Measurements from ENCODE around the gene PRPF40B. TPM values are rescaled to one million over a fixed set of nuclear protein-coding genes. Genes with fewer than 3 reads are reported as not detected.

The PRPF40B gene
- total and polyA plus RNA-seq, 2 of the 13 experiments (the other 11 are each of a cell fraction or from before 2014, with no cell fraction given): 5.0 to 7.8 TPM

GRCh38 chr12:49623142-49623904 is at the start of gene PRPF40B (continued):
- no peak for TF ChIP-seq KLF9 (CRISPR knock-in tag; IDR thresholded peaks at IDR 0.05; ENCODE audit: low read depth)
- TF ChIP-seq ISL2 (CRISPR knock-in tag; IDR thresholded peaks at IDR 0.05): no peak
- 0 out of 2 replicates have a peak, but pooled peaks have one; percentile 9 for TF ChIP-seq ZNF501 (CRISPR knock-in tag; IDR thresholded peaks at IDR 0.05)
- TF ChIP-seq SNAPC2 (CRISPR knock-in tag; IDR thresholded peaks at IDR 0.05): 0 out of 2 replicates have a peak, but pooled peaks have one; percentile 27
- peak; percentile 63; the same call in 1 of the 2 replicates for TF ChIP-seq KDM2A (CRISPR knock-in tag; IDR thresholded peaks at IDR 0.05; ENCODE audit: borderline replicate concordance, low read depth)
- TF ChIP-seq TEF (CRISPR knock-in tag; IDR thresholded peaks at IDR 0.05): no peak
- no peak for TF ChIP-seq SKI (IDR thresholded peaks at IDR 0.05; ENCODE audit: partially characterized antibody)
- TF ChIP-seq GTF3A (CRISPR knock-in tag; conservative IDR thresholded peaks at IDR 0.05): no peak
- no peak for TF ChIP-seq ZNF225 (CRISPR knock-in tag; IDR thresholded peaks at IDR 0.05)
- TF ChIP-seq NFRKB (IDR thresholded peaks at IDR 0.05): no peak
- TF ChIP-seq ATF7 (IDR thresholded peaks at IDR 0.05): no peak
- no peak for TF ChIP-seq ATF7 (CRISPR knock-in tag; IDR thresholded peaks at IDR 0.05)
- TF ChIP-seq HMG20B (CRISPR knock-in tag; conservative IDR thresholded peaks at IDR 0.05): no peak
- TF ChIP-seq CENPX (CRISPR knock-in tag; IDR thresholded peaks at IDR 0.05): no peak
- TF ChIP-seq ZFY (CRISPR knock-in tag; IDR thresholded peaks at IDR 0.05): peak; percentile 52
- TF ChIP-seq AHR (CRISPR knock-in tag; IDR thresholded peaks at IDR 0.05): peak; percentile 1; the same call in 1 of the 2 replicates
- TF ChIP-seq ZC3H4 (CRISPR knock-in tag; IDR thresholded peaks at IDR 0.05; ENCODE audit: borderline replicate concordance): no peak
- TF ChIP-seq HNRNPK (IDR thresholded peaks at IDR 0.05; ENCODE audit: low read depth, low read length, poor library complexity, severe bottlenecking): peak; percentile 87
- TF ChIP-seq ZNF83 (CRISPR knock-in tag; IDR thresholded peaks at IDR 0.05; ENCODE audit: borderline replicate concordance): no peak
- 0 out of 2 replicates have a peak, but pooled peaks have one; percentile 19 for TF ChIP-seq MXD1 (CRISPR knock-in tag; IDR thresholded peaks at IDR 0.05)
- peak; percentile 38; the same call in 1 of the 2 replicates for TF ChIP-seq GFI1 (CRISPR knock-in tag; IDR thresholded peaks at IDR 0.05; ENCODE audit: borderline replicate concordance)
- TF ChIP-seq GABPA (IDR thresholded peaks at IDR 0.05; ENCODE audit: low read depth, low read length): peak; percentile 4; the same call in 1 of the 2 replicates
- no peak for TF ChIP-seq GABPA (CRISPR knock-in tag; IDR thresholded peaks at IDR 0.05; ENCODE audit: low read depth)
- no peak for TF ChIP-seq CREM (IDR thresholded peaks at IDR 0.05)
- no peak for TF ChIP-seq CREM (CRISPR knock-in tag; IDR thresholded peaks at IDR 0.05)
- TF ChIP-seq HOXA9 (CRISPR knock-in tag; IDR thresholded peaks at IDR 0.05; ENCODE audit: borderline replicate concordance): no peak
- TF ChIP-seq IKZF5 (CRISPR knock-in tag; IDR thresholded peaks at IDR 0.05): 0 out of 2 replicates have a peak, but pooled peaks have one; percentile 9
- TF ChIP-seq POGZ (CRISPR knock-in tag; IDR thresholded peaks at IDR 0.05): 0 out of 2 replicates have a peak, but pooled peaks have one; percentile 50
- no peak for TF ChIP-seq ZNF629 (CRISPR knock-in tag; conservative IDR thresholded peaks at IDR 0.05)
- no peak for TF ChIP-seq PAX8 (CRISPR knock-in tag; IDR thresholded peaks at IDR 0.05; ENCODE audit: borderline replicate concordance)

Measured in HepG2 (cell line).